K562 (cell line): ENCODE results near the gene TBXAS1. TPM values are rescaled to one million over a fixed set of nuclear protein-coding genes. Genes with fewer than 3 reads are reported as not detected.

Experiments
- ATAC-seq: fragments of 200-7000 bp; cut with Tn5 transposase; 3 replicates; pipeline ENCODE4 v1.9.1; 2020; ENCODE audit warnings: moderate library complexity
- BruUV-seq: library from RNA; stranded (reverse); fragments of 400-500 nt; replicated peaks from 2 replicates; lab custom pipeline; 2021; lab: Mats Ljungman, UMichigan
- CTCF ChIA-PET: fragments of 300-600 bp; formaldehyde crosslinking; extraction: SDS; loops from one replicate; lab custom pipeline; 2021; ENCODE audit warnings: low intra/inter-chr PET ratio; lab: Yijun Ruan, JAX
- POLR2A ChIA-PET: fragments of 300-600, 350-650 bp; sonication (Branson Sonifier 250); formaldehyde crosslinking; extraction: SDS; loops from one replicate; lab custom pipeline; 2021; ENCODE audit warnings: antibody characterized with exemption, inconsistent platforms; lab: Yijun Ruan, JAX
- DNase-seq, 4 experiments: peaks; one replicate each; pipeline versions ENCODE4 v3.0.0 to v3.0.0-alpha.2; 2011 to 2018; ENCODE audit warnings: low spot score in 3 of 4, mixed read lengths in 3 of 4; ENCODE audit errors: extremely low read depth in 1 of 4
- FAIRE-seq: peaks from 2 replicates; lab custom pipeline; 2011; peaks lifted over from hg19 to GRCh38; lab: Jason Lieb, UNC
- H2AFZ ChIP-seq: 2 replicates; pipeline ENCODE4 v1.6.0; 2011; ENCODE audit warnings: low read depth, low read length, control low read depth, inconsistent platforms
- H3K27ac ChIP-seq: fragments of 200-600 bp; 3 replicates; pipeline ENCODE4 v1.8.0; 2011; ENCODE audit warnings: low read depth, mild to moderate bottlenecking, control low read depth, inconsistent platforms, low read length, moderate library complexity, mixed read lengths; ENCODE audit errors: extremely low read depth
- H3K27me3 ChIP-seq, 2 experiments: fragments of 300-600 bp in 1 of 2; 2 replicates in 1 of 2; 3 replicates in 1 of 2; pipeline versions ENCODE4 v1.6.0 to v1.8.0; 2011; ENCODE audit warnings: inconsistent platforms in 2 of 2, low read length in 2 of 2, mild to moderate bottlenecking in 1 of 2, mixed read lengths in 1 of 2, moderate library complexity in 1 of 2; ENCODE audit not compliant: control insufficient read depth in 2 of 2, insufficient read depth in 2 of 2
- H3K36me3 ChIP-seq: fragments of 300-600 bp; 3 replicates; pipeline ENCODE4 v1.8.0; 2011; ENCODE audit warnings: mild to moderate bottlenecking, low read length, inconsistent platforms; ENCODE audit not compliant: control insufficient read depth, insufficient read depth
- H3K4me1 ChIP-seq, 2 experiments: fragments of 200-600 bp in 1 of 2; replicated peaks in 1 of 2; 2 replicates in 1 of 2; 3 replicates in 1 of 2; pipeline versions ENCODE4 v1.5.1 to v1.8.0; 2011; ENCODE audit warnings: inconsistent platforms in 2 of 2, low read length in 2 of 2, mild to moderate bottlenecking in 1 of 2, mixed read lengths in 1 of 2, moderate library complexity in 1 of 2; ENCODE audit not compliant: control insufficient read depth in 2 of 2, insufficient read depth in 2 of 2
- H3K4me2 ChIP-seq: 2 replicates; pipeline ENCODE4 v1.6.1; 2011; ENCODE audit warnings: low read length, control low read depth, inconsistent platforms, mixed read lengths; ENCODE audit not compliant: insufficient read depth
- H3K4me3 ChIP-seq: fragments of 200-600 bp; sonication (generic), shearing (Covaris generic); 2 replicates; pipeline ENCODE4 v1.5.1; 2016; ENCODE audit warnings: control low read depth, inconsistent platforms
- H3K79me2 ChIP-seq: fragments of 200-600 bp; 3 replicates; pipeline ENCODE4 v1.8.0; 2011; ENCODE audit warnings: low read length, inconsistent platforms; ENCODE audit not compliant: control insufficient read depth, insufficient read depth
- H3K9ac ChIP-seq, 2 experiments: 2 replicates each; pipeline versions ENCODE4 v1.6.0 to v1.6.1; 2011; ENCODE audit warnings: low read depth in 2 of 2, low read length in 2 of 2, control low read depth in 1 of 2, inconsistent platforms in 1 of 2, mild to moderate bottlenecking in 1 of 2, mixed read lengths in 1 of 2; ENCODE audit not compliant: insufficient read depth in 1 of 2
- H3K9me1 ChIP-seq: one replicate; pipeline ENCODE4 v1.6.0; 2011; ENCODE audit warnings: inconsistent platforms, mild to moderate bottlenecking, low read length, moderate library complexity; ENCODE audit not compliant: control insufficient read depth, insufficient read depth
- H3K9me3 ChIP-seq: replicated peaks from 2 replicates; pipeline ENCODE4 v1.5.1; 2011; ENCODE audit warnings: low read depth, low read length, inconsistent platforms; ENCODE audit not compliant: control insufficient read depth, insufficient read depth
- H4K20me1 ChIP-seq: replicated peaks from 2 replicates; pipeline ENCODE4 v1.6.1; 2011; ENCODE audit warnings: low read length, inconsistent platforms, mixed read lengths; ENCODE audit not compliant: control insufficient read depth, insufficient read depth
- ARID1B ChIP-seq: fragments of 450-650 bp; IDR thresholded peaks from 2 replicates; pipeline ENCODE4 v1.6.1; 2016; ENCODE audit warnings: antibody characterized with exemption, mild to moderate bottlenecking, inconsistent platforms
- CBX5 ChIP-seq: IDR thresholded peaks from 2 replicates; pipeline ENCODE4 v1.6.1; 2014; ENCODE audit warnings: low read depth, borderline replicate concordance
- CREB5 ChIP-seq: fragments of 250-450 bp; sonication (Bioruptor Pico); IDR thresholded peaks from 2 replicates; pipeline ENCODE4 v1.5.0; 2020; ENCODE audit warnings: mild to moderate bottlenecking
- CXXC5 ChIP-seq: fragments of 250-450 bp; sonication (Bioruptor Pico); IDR thresholded peaks from 2 replicates; pipeline ENCODE4 v1.8.0; 2022; ENCODE audit warnings: inconsistent platforms, mild to moderate bottlenecking, moderate library complexity
- EGR1 ChIP-seq: fragments of 450-650 bp; conservative IDR thresholded peaks from 2 replicates; pipeline ENCODE4 v1.6.1; 2017; ENCODE audit warnings: mild to moderate bottlenecking
- FOS ChIP-seq: IDR thresholded peaks from 3 replicates; pipeline ENCODE4 v1.6.1; 2011; ENCODE audit not compliant: insufficient read length; ENCODE audit errors: extremely low read depth
- FOSL1 ChIP-seq: fragments of 200-800 bp; sonication (Bioruptor generic); conservative IDR thresholded peaks from 2 replicates; pipeline ENCODE4 v1.6.1; 2016; ENCODE audit warnings: missing genetic modification characterization, missing compliant biosample characterization
- NR2C2 ChIP-seq, 2 experiments: fragments of 200-800 bp in 1 of 2; sonication (Bioruptor generic) in 1 of 2; sonication (generic) in 1 of 2; formaldehyde crosslinking in 1 of 2; IDR thresholded peaks; 2 replicates each; pipeline versions ENCODE4 v1.6.1 to v1.8.0; 2016 to 2022; ENCODE audit warnings: mild to moderate bottlenecking in 1 of 2, missing compliant biosample characterization in 1 of 2, missing genetic modification characterization in 1 of 2, missing genetic modification reagents in 1 of 2
- PPARD ChIP-seq: fragments of 250-450 bp; sonication (Bioruptor Pico); IDR thresholded peaks from 2 replicates; pipeline ENCODE4 v1.8.0; 2022; ENCODE audit warnings: inconsistent platforms, mild to moderate bottlenecking, moderate library complexity
- STAT5A ChIP-seq: IDR thresholded peaks from 2 replicates; pipeline ENCODE4 v1.6.1; 2012; ENCODE audit warnings: low read length, inconsistent platforms, borderline replicate concordance
- WGBS: fragments of 100-300 bp; shearing (Covaris generic); methylation state at CpG from one replicate; pipeline ENCODE4 v1.1.6; 2016; ENCODE audit warnings: low coverage, mixed read lengths; ENCODE audit not compliant: insufficient coverage; ENCODE audit errors: missing lambda C conversion rate; 5-methylcytosine and 5-hydroxymethylcytosine counted together
- in situ Hi-C: fragments of 300-500 bp; cut with MboI; formaldehyde crosslinking; loops from 4 replicates; pipeline ENCODE4 v1.15.0; 2018; ENCODE audit warnings: inconsistent platforms, mixed read lengths
- intact Hi-C: fragments of 100-400 bp; cut with micrococcal nuclease; formaldehyde crosslinking; loops from 2 replicates; pipeline ENCODE4 v1.14.2; 2022
- polyA plus RNA-seq, 8 experiments: library from polyadenylated mRNA; depleted of rRNA in 4 of 8; stranded (reverse) in 5 of 8; unstranded in 3 of 8; fragments of >200 nt; fragmentation: Nextera tagmentation in 2 of 8; fragmentation: Illumina TruSeq in 1 of 8; extraction: Ambion mirVana in 2 of 8; extraction: Trizol in 1 of 8; gene quantifications; 2 replicates each; pipeline versions ENCODE4 v1.2.1 to v1.2.3, GENCODE V29; 2011 to 2014; ENCODE audit warnings: inconsistent platforms in 1 of 8, missing spikeins in 1 of 8
- total RNA-seq, 7 experiments: library from RNA; depleted of rRNA in 6 of 7; stranded (reverse); fragments of >200 nt in 6 of 7; fragmentation: Illumina TruSeq in 2 of 7; extraction: Trizol in 2 of 7; gene quantifications; 2 replicates each; pipeline versions ENCODE4 v1.2.1 to v1.2.3, GENCODE V29; 2011 to 2021; ENCODE audit warnings: low replicate concordance in 1 of 7
- TF ChIP-seq, protein P1 (sequence below): sonication (generic); formaldehyde crosslinking; IDR thresholded peaks from 2 replicates; pipeline ENCODE4 v1.8.0; 2023; ENCODE audit warnings: mild to moderate bottlenecking, missing genetic modification reagents
- TF ChIP-seq, protein P2 (sequence below): fragments of 450-650 bp; IDR thresholded peaks from 2 replicates; pipeline ENCODE4 v1.6.1; 2017; ENCODE audit warnings: mild to moderate bottlenecking, moderate library complexity

Gene TBXAS1
- total and polyA plus RNA-seq, 9 of the 15 experiments (the other 6 are each of a cell fraction or from before 2014, with no cell fraction given) = 1.1 to 8.3 (median 1.9) TPM

GRCh38 chr7:139823959-139824521 is 5.0 kb upstream of the TBXAS1 start (continued):
- no peak for TF ChIP-seq PPARD
- TF ChIP-seq STAT5A = no peak
- TF ChIP-seq, protein P1, sequence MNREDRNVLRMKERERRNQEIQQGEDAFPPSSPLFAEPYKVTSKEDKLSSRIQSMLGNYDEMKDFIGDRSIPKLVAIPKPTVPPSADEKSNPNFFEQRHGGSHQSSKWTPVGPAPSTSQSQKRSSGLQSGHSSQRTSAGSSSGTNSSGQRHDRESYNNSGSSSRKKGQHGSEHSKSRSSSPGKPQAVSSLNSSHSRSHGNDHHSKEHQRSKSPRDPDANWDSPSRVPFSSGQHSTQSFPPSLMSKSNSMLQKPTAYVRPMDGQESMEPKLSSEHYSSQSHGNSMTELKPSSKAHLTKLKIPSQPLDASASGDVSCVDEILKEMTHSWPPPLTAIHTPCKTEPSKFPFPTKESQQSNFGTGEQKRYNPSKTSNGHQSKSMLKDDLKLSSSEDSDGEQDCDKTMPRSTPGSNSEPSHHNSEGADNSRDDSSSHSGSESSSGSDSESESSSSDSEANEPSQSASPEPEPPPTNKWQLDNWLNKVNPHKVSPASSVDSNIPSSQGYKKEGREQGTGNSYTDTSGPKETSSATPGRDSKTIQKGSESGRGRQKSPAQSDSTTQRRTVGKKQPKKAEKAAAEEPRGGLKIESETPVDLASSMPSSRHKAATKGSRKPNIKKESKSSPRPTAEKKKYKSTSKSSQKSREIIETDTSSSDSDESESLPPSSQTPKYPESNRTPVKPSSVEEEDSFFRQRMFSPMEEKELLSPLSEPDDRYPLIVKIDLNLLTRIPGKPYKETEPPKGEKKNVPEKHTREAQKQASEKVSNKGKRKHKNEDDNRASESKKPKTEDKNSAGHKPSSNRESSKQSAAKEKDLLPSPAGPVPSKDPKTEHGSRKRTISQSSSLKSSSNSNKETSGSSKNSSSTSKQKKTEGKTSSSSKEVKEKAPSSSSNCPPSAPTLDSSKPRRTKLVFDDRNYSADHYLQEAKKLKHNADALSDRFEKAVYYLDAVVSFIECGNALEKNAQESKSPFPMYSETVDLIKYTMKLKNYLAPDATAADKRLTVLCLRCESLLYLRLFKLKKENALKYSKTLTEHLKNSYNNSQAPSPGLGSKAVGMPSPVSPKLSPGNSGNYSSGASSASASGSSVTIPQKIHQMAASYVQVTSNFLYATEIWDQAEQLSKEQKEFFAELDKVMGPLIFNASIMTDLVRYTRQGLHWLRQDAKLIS (CRISPR knock-in tag) = no peak

DNA sequence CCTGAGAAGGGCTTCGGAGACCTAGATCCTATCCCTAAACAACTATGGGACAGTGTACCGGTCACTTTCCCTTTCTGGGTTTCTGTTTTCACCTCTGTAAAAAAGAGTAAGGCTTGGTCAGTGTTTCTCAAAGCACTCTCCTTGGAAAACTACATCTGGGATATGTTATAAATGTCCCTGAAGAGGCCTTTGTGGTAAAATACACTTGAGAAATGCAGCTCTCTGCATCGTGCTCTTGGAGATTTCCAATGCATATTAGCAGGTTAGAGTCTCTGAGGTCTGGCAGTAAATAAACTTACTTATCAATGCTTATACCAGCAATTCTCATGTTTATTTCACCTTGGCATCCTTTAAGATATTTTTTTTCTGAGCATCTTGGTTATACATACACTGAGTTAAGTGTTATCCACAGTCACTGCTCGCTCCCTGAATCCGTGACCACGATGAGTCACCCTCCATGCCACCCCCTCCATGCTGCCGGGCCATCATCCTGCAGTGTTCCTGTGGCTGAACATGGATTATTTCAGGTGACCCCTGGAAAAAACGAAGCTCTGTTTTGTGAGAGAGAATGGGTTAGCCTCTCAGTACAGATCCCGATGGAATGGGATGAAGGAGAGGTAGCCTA is 3.3 kb upstream of the TBXAS1 start:
- Histone ChIP-seq H3K27ac (no peak overlapping the region), H3K9ac (no peak overlapping the region), H3K4me1 (peaks cover 4 to 24% of the 10 kb centered on the region in 2 experiments; a peak in 4 of 5 replicates), H3K4me2 (no peak overlapping the region), H3K9me3 (no peaks in the 10 kb centered on the region), H3K79me2 (no peaks in the 10 kb centered on the region), H4K20me1 (no peaks in the 10 kb centered on the region), H3K27me3 (peaks cover 49 to 55% of the 10 kb centered on the region in 2 experiments), H3K4me3 (no peak overlapping the region), H2AFZ (no peak overlapping the region), H3K9me1 (no peaks in the 10 kb centered on the region), H3K36me3 (no peaks in the 10 kb centered on the region)
- peak; percentile 43; the same call in 1 of the 3 replicates for ATAC-seq
- ChIA-PET CTCF (interaction anchor here (0.6 kb wide), 1 partner anchor 73 kb away, joined by 3 read pairs; no protein-coding TSS in a partner anchor), POLR2A (no interaction called here)
- no TSS peak for BruUV-seq
- peak; percentile 19 for FAIRE-seq
- 3% methylated on average over 9 of the region's 9 CpGs for WGBS
- intact Hi-C loops (no loop called here), in situ Hi-C loops (no loop called here)
- peak in 3 of 4 experiments; percentile 47 to 56 (median 54) for DNase-seq
- TF ChIP-seq ARID1B (0 out of 2 replicates have a peak, but pooled peaks have one; percentile 10), FOSL1 (tag) (peak; percentile 92), FOS (peak; percentile 5), NR2C2 (CRISPR knock-in tag; IDR thresholded peaks at IDR 0.05) (no peak), NR2C2 (tag; IDR thresholded peaks at IDR 0.05) (no peak), CBX5 (no peak), CREB5 (CRISPR knock-in tag) (no peak), CXXC5 (CRISPR knock-in tag) (no peak), EGR1 (peak; percentile 57)
- TF ChIP-seq, protein P2, sequence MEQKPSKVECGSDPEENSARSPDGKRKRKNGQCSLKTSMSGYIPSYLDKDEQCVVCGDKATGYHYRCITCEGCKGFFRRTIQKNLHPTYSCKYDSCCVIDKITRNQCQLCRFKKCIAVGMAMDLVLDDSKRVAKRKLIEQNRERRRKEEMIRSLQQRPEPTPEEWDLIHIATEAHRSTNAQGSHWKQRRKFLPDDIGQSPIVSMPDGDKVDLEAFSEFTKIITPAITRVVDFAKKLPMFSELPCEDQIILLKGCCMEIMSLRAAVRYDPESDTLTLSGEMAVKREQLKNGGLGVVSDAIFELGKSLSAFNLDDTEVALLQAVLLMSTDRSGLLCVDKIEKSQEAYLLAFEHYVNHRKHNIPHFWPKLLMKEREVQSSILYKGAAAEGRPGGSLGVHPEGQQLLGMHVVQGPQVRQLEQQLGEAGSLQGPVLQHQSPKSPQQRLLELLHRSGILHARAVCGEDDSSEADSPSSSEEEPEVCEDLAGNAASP = no peak
